Measurements from ENCODE around the gene ELOB. TPM values are rescaled to one million over a fixed set of nuclear protein-coding genes. Genes with fewer than 3 reads are reported as not detected.
A peak's percentile ranks its signal among the peaks of the same experiment; 100 is the strongest.

ELOB gene
- total and polyA plus RNA-seq, 2 of the 8 experiments (the other 6 are each of a cell fraction or from before 2014, with no cell fraction given): 237 to 1,357 TPM

DNA sequence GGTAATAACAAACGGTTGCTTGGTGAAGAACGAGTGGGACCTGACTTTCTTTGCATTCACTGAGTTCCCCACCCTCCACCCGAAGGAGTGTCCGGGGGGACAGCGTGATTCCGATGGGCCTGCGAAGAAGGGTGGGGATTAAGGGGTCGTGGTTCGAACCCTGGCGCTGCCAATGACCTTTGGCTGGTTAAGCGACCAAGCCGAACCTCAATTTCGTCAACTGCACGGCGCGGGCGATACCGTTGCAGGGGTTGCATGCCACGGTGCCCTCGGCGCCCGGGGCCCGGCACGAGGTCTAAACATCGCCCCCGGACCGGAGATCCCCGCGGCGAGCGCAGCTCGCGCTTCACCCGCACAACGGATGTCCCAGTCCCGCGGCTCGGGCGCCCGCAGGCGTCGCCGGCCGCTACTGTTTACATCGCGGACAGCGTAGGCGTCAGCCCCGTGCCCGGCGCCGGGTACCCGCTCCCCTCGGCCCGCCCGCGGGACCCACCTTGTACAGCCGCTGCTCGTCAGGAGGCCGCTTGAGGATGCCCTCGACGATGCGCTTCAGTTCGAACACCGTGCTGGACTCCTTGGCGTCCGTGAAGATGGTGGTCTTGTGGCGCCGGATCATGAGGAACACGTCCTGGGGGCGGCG lies 460 bp downstream of the ELOB start:
- Histone ChIP-seq H2BK5ac (ENCODE audit: low read depth, low read length) (peak overlapping the region; percentile 81; the same call in 1 of the 2 replicates), H4K8ac (ENCODE audit: extremely low read depth, insufficient read depth, low read length) (peak overlapping the region; percentile 87; the same call in 1 of the 2 replicates), H3K4me1 (replicated peaks in 1 of 4; ENCODE audit: control insufficient read depth in 3 of 4, insufficient read depth in 4 of 4, low read length in 3 of 4) (peaks cover 0 to 4% (median under 1%) of the 10 kb centered on the region in 4 experiments; a peak in 5 of 7 replicates), H2BK20ac (ENCODE audit: low read length) (no peak overlapping the region), H3K4me3 (ENCODE audit: extremely low read depth in 1 of 4, insufficient read depth in 2 of 4, low read depth in 3 of 4, low read length in 4 of 4) (peak overlapping the region; percentile 89 to 99 (median 94)), H3K9ac (replicated peaks in 1 of 4; ENCODE audit: extremely low read depth in 1 of 4, low read depth in 3 of 4, low read length in 3 of 4) (peak overlapping the region; percentile 85 to 95 (median 89)), H3K79me2 (ENCODE audit: control insufficient read depth in 1 of 2, insufficient read depth in 2 of 2, low read length in 2 of 2) (peaks cover 12 to 34% of the 10 kb centered on the region in 2 experiments), H3K23ac (ENCODE audit: insufficient read length) (no peak overlapping the region), H3K14ac (ENCODE audit: insufficient read length) (no peak overlapping the region), H4K20me1 (replicated peaks in 1 of 2; ENCODE audit: control insufficient read depth in 1 of 2, insufficient read depth in 2 of 2, low read length in 2 of 2) (peaks cover 11 to 17% of the 10 kb centered on the region in 2 experiments), H3K56ac (replicated peaks; ENCODE audit: insufficient read length, low read depth, low read length) (peak overlapping the region; percentile 43), H3K27ac (ENCODE audit: low read depth, low read length) (peak overlapping the region; percentile 77), H4K91ac (replicated peaks; ENCODE audit: insufficient read length, low read length) (peak overlapping the region; percentile 47), H3K23me2 (ENCODE audit: low read depth, low read length) (peaks cover 10% of the 10 kb centered on the region; the same call in 1 of the 2 replicates), H3K18ac (ENCODE audit: extremely low read depth, low read length) (peak overlapping the region; percentile 17; the same call in 1 of the 2 replicates), H4K5ac (ENCODE audit: insufficient read length, low read depth, low read length) (peak overlapping the region; percentile 73), H3K36me3 (ENCODE audit: control insufficient read depth in 2 of 4, insufficient read depth in 4 of 4, low read length in 3 of 4) (peaks cover 11 to 33% (median 16%) of the 10 kb centered on the region in 4 experiments; a peak in 5 of 8 replicates), H2BK120ac (replicated peaks; ENCODE audit: low read depth, low read length) (no peak overlapping the region), H3K4me2 (ENCODE audit: insufficient read depth in 1 of 2, low read depth in 2 of 2, low read length in 2 of 2) (peak overlapping the region; percentile 88), H2BK12ac (ENCODE audit: low read depth, low read length) (no peak overlapping the region), H3K79me1 (ENCODE audit: low read depth, low read length) (peaks cover 10% of the 10 kb centered on the region; the same call in 1 of the 2 replicates), H3K9me3 (ENCODE audit: insufficient read depth in 2 of 2, low read depth in 1 of 2, low read length in 1 of 2) (no peaks in the 10 kb centered on the region), H2BK15ac (ENCODE audit: low read length) (no peak overlapping the region), H3K27me3 (replicated peaks in 1 of 4; ENCODE audit: control insufficient read depth in 3 of 4, extremely low read depth in 1 of 4, insufficient read depth in 3 of 4, low read length in 3 of 4) (no peaks in the 10 kb centered on the region; a peak in 1 of 7 replicates), H2AK5ac (ENCODE audit: low read depth, low read length) (no peak overlapping the region), H3K4ac (replicated peaks; ENCODE audit: insufficient read length, low read depth, low read length) (peak overlapping the region; percentile 48), H2AFZ (ENCODE audit: low read length) (no peak overlapping the region)
- ChIA-PET POLR2A (ENCODE audit: partially characterized antibody) (interaction anchor here (0.8 to 9.5 kb wide), 18 partner anchors 8 to 129 kb away, joined by 3 to 180 read pairs (median 6); partner anchors contain the start of genes FLYWCH2 and SRRM2), CTCF (ENCODE audit: partially characterized antibody) (no interaction called here)
- no peak for FAIRE-seq
- WGBS, 2 experiments (ENCODE audit: extremely low coverage in 1 of 2, insufficient coverage in 1 of 2, insufficient read length in 1 of 2, insufficient replicate concordance in 2 of 2, low coverage in 1 of 2, low lambda C conversion rate in 2 of 2, missing lambda C conversion rate in 1 of 2): 3% methylated on average over 54 of the region's 72 CpGs; no CpG with 5 or more reads in 1 of the 2 experiments
- no peak for DNase-seq (ENCODE audit: low read depth in 1 of 2, low spot score in 2 of 2)
- TF ChIP-seq TEAD4 (IDR thresholded peaks at IDR 0.05; ENCODE audit: low read depth, low read length): no peak
- TF ChIP-seq SP2 (IDR thresholded peaks at IDR 0.05; ENCODE audit: low read length): no peak
- TF ChIP-seq RNF2 (IDR thresholded peaks at IDR 0.05; ENCODE audit: borderline replicate concordance, low read depth, low read length, missing control alignments, poor library complexity, severe bottlenecking): no peak
- no peak for TF ChIP-seq POU5F1 (IDR thresholded peaks at IDR 0.05; ENCODE audit: low read depth, low read length)
- no peak for TF ChIP-seq GTF2F1 (IDR thresholded peaks at IDR 0.05; ENCODE audit: borderline replicate concordance, low read depth, low read length)
- TF ChIP-seq CBX5 (IDR thresholded peaks at IDR 0.05; ENCODE audit: low read depth, low read length): no peak
- no peak for TF ChIP-seq TCF12 (IDR thresholded peaks at IDR 0.05; ENCODE audit: low read depth, low read length)
- TF ChIP-seq, protein P1, sequence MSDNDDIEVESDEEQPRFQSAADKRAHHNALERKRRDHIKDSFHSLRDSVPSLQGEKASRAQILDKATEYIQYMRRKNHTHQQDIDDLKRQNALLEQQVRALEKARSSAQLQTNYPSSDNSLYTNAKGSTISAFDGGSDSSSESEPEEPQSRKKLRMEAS (IDR thresholded peaks at IDR 0.05): peak; percentile 56
- TF ChIP-seq KDM5A (IDR thresholded peaks at IDR 0.05; ENCODE audit: low read length): no peak
- TF ChIP-seq KDM1A (IDR thresholded peaks at IDR 0.05; ENCODE audit: borderline replicate concordance, low read length): no peak
- TF ChIP-seq SIN3A (conservative IDR thresholded peaks at IDR 0.05 in 1 of 2, IDR thresholded peaks at IDR 0.05 in 1 of 2; ENCODE audit: low read depth in 1 of 2, low read length in 2 of 2): 0 out of 4 replicates have a peak, but pooled peaks of 1 of the 2 experiments have one; percentile 7
- TF ChIP-seq JUN (IDR thresholded peaks at IDR 0.05; ENCODE audit: low read depth, low read length): no peak
